ENCODE data around the gene FLNC. TPM values are rescaled to one million over a fixed set of nuclear protein-coding genes. Genes with fewer than 3 reads are reported as not detected.

The FLNC gene
- polyA plus RNA-seq, 1 of the 3 experiments (the other 2 are of a cell fraction): 43.7 TPM

- ChIA-PET CTCF (interaction anchor here (0.6 to 11.7 kb wide), 10 partner anchors 11 to 467 kb away, joined by 3 to 181 read pairs (median 4); partner anchors contain the start of gene CALU), POLR2A (no interaction called here)
- Histone ChIP-seq H3K27me3 (ENCODE audit: insufficient read depth) (no peaks in the 10 kb centered on the region), H3K36me3 (replicated peaks in 1 of 2; ENCODE audit: control insufficient read depth in 1 of 2, insufficient read depth in 2 of 2, low read length in 1 of 2) (peaks cover 8 to 14% of the 10 kb centered on the region in 2 experiments), H3K27ac (ENCODE audit: low read depth in 2 of 2, low read length in 1 of 2) (no peak overlapping the region), H3F3A (replicated peaks; ENCODE audit: insufficient read depth) (peaks cover 20% of the 10 kb centered on the region), H3K9ac (no peak overlapping the region), H3K9me3 (no peaks in the 10 kb centered on the region), H4K20me1 (ENCODE audit: insufficient read depth) (peaks cover 11% of the 10 kb centered on the region; the same call in 1 of the 2 replicates), H2AFZ (ENCODE audit: low read depth) (peak overlapping the region; percentile 25; the same call in 1 of the 2 replicates), H3K79me2 (ENCODE audit: insufficient read depth) (peaks cover 4% of the 10 kb centered on the region), H3K9me2 (no peaks in the 10 kb centered on the region), H3K4me3 (ENCODE audit: low read depth in 2 of 2, low read length in 1 of 2) (peak overlapping the region; percentile 50 to 56), H3K4me2 (peak overlapping the region; percentile 85), H3K4me1 (ENCODE audit: control insufficient read depth in 1 of 2, insufficient read depth in 2 of 2, low read depth in 1 of 2, low read length in 1 of 2) (peaks cover 0 to 18% of the 10 kb centered on the region in 2 experiments; a peak in 1 of 4 replicates)
- no peak for TF ChIP-seq ZBTB33 (IDR thresholded peaks at IDR 0.05; ENCODE audit: borderline replicate concordance, low read depth)
- peak; percentile 32; the same call in 1 of the 2 replicates for TF ChIP-seq MAX (IDR thresholded peaks at IDR 0.05; ENCODE audit: low read depth)
- TF ChIP-seq CTCF (IDR thresholded peaks at IDR 0.05): peak; percentile 44
- TF ChIP-seq SMC3 (IDR thresholded peaks at IDR 0.05; ENCODE audit: low read depth, low read length): peak; percentile 30
- DNase-seq: peak; percentile 87
- WGBS (ENCODE audit: low lambda C conversion rate): 9% methylated on average over 51 of the region's 86 CpGs
These were observed 39.1 kb downstream of the FLNC start for GRCh38 chr7:128869138-128869943.

GRCh38 chr7:128869944-128870285 is 39.7 kb downstream of the FLNC start:
- Histone ChIP-seq H3K9me3 (no peaks in the 10 kb centered on the region), H3K9ac (no peak overlapping the region), H3K4me3 (ENCODE audit: low read depth in 2 of 2, low read length in 1 of 2) (peak overlapping the region; percentile 50 to 56; a peak in 3 of 4 replicates), H3K79me2 (ENCODE audit: insufficient read depth) (no peaks in the 10 kb centered on the region), H3K36me3 (replicated peaks in 1 of 2; ENCODE audit: control insufficient read depth in 1 of 2, insufficient read depth in 2 of 2, low read length in 1 of 2) (peaks cover 4 to 12% of the 10 kb centered on the region in 2 experiments), H3K27me3 (ENCODE audit: insufficient read depth) (no peaks in the 10 kb centered on the region), H2AFZ (ENCODE audit: low read depth) (no peak overlapping the region), H3K27ac (ENCODE audit: low read depth in 2 of 2, low read length in 1 of 2) (no peak overlapping the region), H3K4me1 (ENCODE audit: control insufficient read depth in 1 of 2, insufficient read depth in 2 of 2, low read depth in 1 of 2, low read length in 1 of 2) (peaks cover 0 to 23% of the 10 kb centered on the region in 2 experiments; a peak in 1 of 4 replicates), H4K20me1 (ENCODE audit: insufficient read depth) (peaks cover 11% of the 10 kb centered on the region; the same call in 1 of the 2 replicates), H3K4me2 (peak overlapping the region; percentile 85), H3F3A (replicated peaks; ENCODE audit: insufficient read depth) (peaks cover 20% of the 10 kb centered on the region), H3K9me2 (no peaks in the 10 kb centered on the region)
- ChIA-PET POLR2A (no interaction called here), CTCF (interaction anchor here (0.6 to 11.7 kb wide), 5 partner anchors 11 to 189 kb away, joined by 3 to 181 read pairs (median 6); partner anchors contain the start of gene CALU)
- no peak for DNase-seq
- WGBS (ENCODE audit: low lambda C conversion rate): 30% methylated on average over 7 of the region's 30 CpGs
- no peak for TF ChIP-seq GABPA (IDR thresholded peaks at IDR 0.05; ENCODE audit: low read depth)
- no peak for TF ChIP-seq MXI1 (IDR thresholded peaks at IDR 0.05; ENCODE audit: low read depth, low read length)
- TF ChIP-seq CTCF (IDR thresholded peaks at IDR 0.05): no peak
- no peak for TF ChIP-seq FOSL2 (IDR thresholded peaks at IDR 0.05; ENCODE audit: borderline replicate concordance, low read depth)
- TF ChIP-seq GATA2 (CRISPR knock-in tag; IDR thresholded peaks at IDR 0.05): no peak
- TF ChIP-seq SIN3A (IDR thresholded peaks at IDR 0.05; ENCODE audit: borderline replicate concordance, low read depth, low read length): no peak
- no peak for TF ChIP-seq FOXJ3 (CRISPR knock-in tag; IDR thresholded peaks at IDR 0.05)
- no peak for TF ChIP-seq USF1 (IDR thresholded peaks at IDR 0.05; ENCODE audit: borderline replicate concordance, low read depth)
- no peak for TF ChIP-seq MAX (IDR thresholded peaks at IDR 0.05; ENCODE audit: low read depth)
- no peak for TF ChIP-seq FOXM1 (IDR thresholded peaks at IDR 0.05; ENCODE audit: low read depth)
- no peak for TF ChIP-seq IRF3 (IDR thresholded peaks at IDR 0.05; ENCODE audit: low read depth, low read length)
- no peak for TF ChIP-seq MEF2A (IDR thresholded peaks at IDR 0.05; ENCODE audit: borderline replicate concordance, low read depth)
- no peak for TF ChIP-seq SMC3 (IDR thresholded peaks at IDR 0.05; ENCODE audit: low read depth, low read length)
- no peak for TF ChIP-seq TEAD4 (IDR thresholded peaks at IDR 0.05; ENCODE audit: borderline replicate concordance, insufficient read depth)

Data from SK-N-SH (cell line).